Activated CD8-positive, alpha-beta T cell treated with anti-CD3 and anti-CD28 coated beads for 36 hours (primary cell): ENCODE results near the gene SORBS2. TPM values are rescaled to one million over a fixed set of nuclear protein-coding genes. Genes with fewer than 3 reads are reported as not detected.

Experiments used
- ATAC-seq: fragments of 200-7000 bp; cut with Tn5 transposase; one replicate; pipeline ENCODE4 v1.10.0; 2021; ENCODE audit warnings: mild to moderate bottlenecking, moderate library complexity
- CTCF ChIA-PET: fragments of 350-600 bp; sonication (Branson Sonifier 250); formaldehyde crosslinking; loops from one replicate; lab custom pipeline; 2021; ENCODE audit warnings: antibody characterized with exemption; lab: Charles Lee
- POLR2A ChIA-PET: fragments of 350-600 bp; sonication (Branson Sonifier 250); formaldehyde crosslinking; loops from one replicate; lab custom pipeline; 2021; ENCODE audit warnings: antibody characterized with exemption; lab: Charles Lee
- DNase-seq: peaks from one replicate; pipeline ENCODE4 v3.0.0-alpha.2; 2020
- H3K27ac Mint-ChIP-seq: one replicate; pipeline ENCODE4 v1.8.0; 2021; ENCODE audit warnings: mild to moderate bottlenecking, mixed read lengths
- H3K27me3 Mint-ChIP-seq: one replicate; pipeline ENCODE4 v1.8.0; 2021; ENCODE audit warnings: mixed read lengths
- H3K36me3 Mint-ChIP-seq: one replicate; pipeline ENCODE4 v1.8.0; 2021; ENCODE audit warnings: low read depth, mixed read lengths
- H3K4me1 Mint-ChIP-seq: one replicate; pipeline ENCODE4 v1.8.0; 2021; ENCODE audit warnings: low read depth, mixed read lengths
- H3K4me3 Mint-ChIP-seq: one replicate; pipeline ENCODE4 v1.8.0; 2021; ENCODE audit warnings: mild to moderate bottlenecking, moderate library complexity, mixed read lengths
- H3K9me3 Mint-ChIP-seq: one replicate; pipeline ENCODE4 v1.8.0; 2021; ENCODE audit warnings: mixed read lengths
- intact Hi-C: fragments of 100-400 bp; cut with micrococcal nuclease; formaldehyde crosslinking; loops from one replicate; pipeline ENCODE4 v1.10.0; 2022
- total RNA-seq, 2 experiments: library from RNA; stranded (reverse); gene quantifications; one replicate each; pipeline ENCODE4 v1.2.3, GENCODE V29; 2021
- TF ChIP-seq, protein P1 (sequence below): fragments of 200-600 bp; IDR thresholded peaks from one replicate; pipeline ENCODE4 v1.8.0; 2022; ENCODE audit warnings: antibody characterized with exemption, mild to moderate bottlenecking

SORBS2 gene
- total RNA-seq, 2 experiments from 2014 or later = not detected

GRCh38 chr4:185552254-185552653 is 259.7 kb downstream of the SORBS2 start:
- Mint-ChIP-seq H3K36me3 (no peaks in the 10 kb centered on the region), H3K27ac (no peak overlapping the region), H3K27me3 (peaks cover 11% of the 10 kb centered on the region), H3K9me3 (no peaks in the 10 kb centered on the region), H3K4me1 (no peaks in the 10 kb centered on the region), H3K4me3 (no peak overlapping the region)
- intact Hi-C loops = no loop called here
- CTCF ChIA-PET = no interaction called here
- POLR2A ChIA-PET = no interaction called here
- TF ChIP-seq, protein P1, sequence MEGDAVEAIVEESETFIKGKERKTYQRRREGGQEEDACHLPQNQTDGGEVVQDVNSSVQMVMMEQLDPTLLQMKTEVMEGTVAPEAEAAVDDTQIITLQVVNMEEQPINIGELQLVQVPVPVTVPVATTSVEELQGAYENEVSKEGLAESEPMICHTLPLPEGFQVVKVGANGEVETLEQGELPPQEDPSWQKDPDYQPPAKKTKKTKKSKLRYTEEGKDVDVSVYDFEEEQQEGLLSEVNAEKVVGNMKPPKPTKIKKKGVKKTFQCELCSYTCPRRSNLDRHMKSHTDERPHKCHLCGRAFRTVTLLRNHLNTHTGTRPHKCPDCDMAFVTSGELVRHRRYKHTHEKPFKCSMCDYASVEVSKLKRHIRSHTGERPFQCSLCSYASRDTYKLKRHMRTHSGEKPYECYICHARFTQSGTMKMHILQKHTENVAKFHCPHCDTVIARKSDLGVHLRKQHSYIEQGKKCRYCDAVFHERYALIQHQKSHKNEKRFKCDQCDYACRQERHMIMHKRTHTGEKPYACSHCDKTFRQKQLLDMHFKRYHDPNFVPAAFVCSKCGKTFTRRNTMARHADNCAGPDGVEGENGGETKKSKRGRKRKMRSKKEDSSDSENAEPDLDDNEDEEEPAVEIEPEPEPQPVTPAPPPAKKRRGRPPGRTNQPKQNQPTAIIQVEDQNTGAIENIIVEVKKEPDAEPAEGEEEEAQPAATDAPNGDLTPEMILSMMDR = no peak
- ATAC-seq (no peak), DNase-seq (no peak)

DNA sequence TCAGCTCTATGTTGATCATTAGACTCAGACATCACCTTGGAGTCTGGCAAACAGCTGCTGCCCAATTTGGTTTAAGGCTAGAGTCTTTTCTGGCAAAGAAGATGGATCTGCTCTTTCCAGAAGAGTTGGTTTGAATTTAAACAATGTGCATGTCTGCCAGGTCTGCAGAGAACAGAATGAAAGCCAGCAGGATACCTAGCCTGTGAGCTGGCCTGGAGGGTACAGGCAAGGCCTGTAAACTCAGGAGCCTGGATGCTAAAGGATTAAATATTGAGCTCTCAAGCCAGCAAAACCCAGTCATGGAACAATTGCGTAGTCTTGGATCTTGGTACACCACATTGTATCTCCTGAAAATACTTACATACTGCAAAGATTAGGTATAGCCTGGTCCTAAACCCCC is 261.1 kb downstream of the SORBS2 start:
- CTCF ChIA-PET = interaction anchor here (0.7 kb wide), 1 partner anchor 14 kb away, joined by 3 read pairs; no protein-coding TSS in a partner anchor
- Mint-ChIP-seq H3K27me3 (peaks cover 7% of the 10 kb centered on the region), H3K36me3 (no peaks in the 10 kb centered on the region), H3K4me3 (no peak overlapping the region), H3K9me3 (no peaks in the 10 kb centered on the region), H3K4me1 (no peaks in the 10 kb centered on the region), H3K27ac (no peak overlapping the region)
- DNase-seq = no peak
- TF ChIP-seq, protein P1 = no peak
- no peak for ATAC-seq
- POLR2A ChIA-PET = interaction anchor here (0.7 kb wide), 1 partner anchor 11 kb away, joined by 3 read pairs; no protein-coding TSS in a partner anchor
- intact Hi-C loops = no loop called here

GRCh38 chr4:185549095-185549639 is 262.8 kb downstream of the SORBS2 start:
- intact Hi-C loops = no loop called here
- H3K4me1 Mint-ChIP-seq = no peaks in the 10 kb centered on the region
- POLR2A ChIA-PET = no interaction called here
- CTCF ChIA-PET = no interaction called here
- no peaks in the 10 kb centered on the region for H3K9me3 Mint-ChIP-seq
- H3K27ac Mint-ChIP-seq = no peak overlapping the region
- H3K4me3 Mint-ChIP-seq = no peak overlapping the region
- TF ChIP-seq, protein P1 = no peak
- DNase-seq = no peak
- H3K36me3 Mint-ChIP-seq = no peaks in the 10 kb centered on the region
- ATAC-seq = no peak
- H3K27me3 Mint-ChIP-seq = peaks cover 2% of the 10 kb centered on the region

DNA sequence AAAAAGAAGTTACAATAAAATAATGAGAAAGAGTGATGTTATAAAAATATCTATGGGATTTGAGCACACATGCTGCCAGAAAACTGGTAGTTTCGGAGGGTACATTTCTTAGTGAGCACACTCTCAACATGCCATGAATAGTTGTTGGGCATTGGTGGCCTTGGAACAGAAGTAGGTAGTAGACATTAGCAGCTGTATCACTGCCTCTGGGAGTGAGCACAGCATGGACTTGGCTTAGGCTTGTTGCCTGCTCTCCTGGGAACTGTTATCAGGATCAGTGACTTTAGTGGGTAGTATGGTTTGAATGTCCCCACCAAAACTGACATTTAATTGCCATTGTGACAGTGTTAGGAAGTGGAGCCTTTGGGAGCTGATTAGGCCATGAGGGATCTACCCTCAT is 263.4 kb downstream of the SORBS2 start:
- H3K9me3 Mint-ChIP-seq = no peaks in the 10 kb centered on the region
- TF ChIP-seq, protein P1 = no peak
- ChIA-PET POLR2A (no interaction called here), CTCF (no interaction called here)
- ATAC-seq (no peak), DNase-seq (no peak)
- H3K4me1 Mint-ChIP-seq = no peaks in the 10 kb centered on the region
- no peaks in the 10 kb centered on the region for H3K36me3 Mint-ChIP-seq
- H3K27ac Mint-ChIP-seq = no peak overlapping the region
- intact Hi-C loops = no loop called here
- peaks cover 2% of the 10 kb centered on the region for H3K27me3 Mint-ChIP-seq
- H3K4me3 Mint-ChIP-seq = no peak overlapping the region

DNA sequence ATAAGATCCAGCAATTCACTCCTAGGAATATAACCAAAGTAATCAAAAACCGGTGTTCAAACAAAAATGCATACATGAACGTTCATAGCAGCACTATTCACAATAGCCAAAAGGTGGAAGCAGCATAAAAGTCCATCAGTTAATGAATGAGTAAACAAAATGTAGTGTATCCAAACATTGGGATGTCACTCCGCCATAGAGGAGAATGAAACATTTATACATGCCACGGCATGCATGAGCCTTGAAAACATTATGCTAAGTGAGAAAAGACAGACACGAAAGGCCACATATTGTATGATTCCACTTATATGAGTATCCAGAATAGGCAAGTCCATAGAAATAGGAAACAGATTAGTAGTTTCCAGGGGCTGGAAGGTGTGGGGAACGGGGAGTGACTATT is 265.7 kb downstream of the SORBS2 start:
- Mint-ChIP-seq H3K4me3 (no peak overlapping the region), H3K9me3 (no peaks in the 10 kb centered on the region), H3K36me3 (no peaks in the 10 kb centered on the region), H3K27me3 (peaks cover 6% of the 10 kb centered on the region), H3K27ac (no peak overlapping the region), H3K4me1 (no peaks in the 10 kb centered on the region)
- intact Hi-C loops = no loop called here
- DNase-seq = no peak
- ChIA-PET CTCF (no interaction called here), POLR2A (no interaction called here)
- TF ChIP-seq, protein P1 = no peak
- no peak for ATAC-seq
